ENCODE results near the gene AIG1.
"Not testable (repeated sequence)": the region's sequence is repeated elsewhere in the genome, so short reads cannot be mapped to it uniquely, and the experiment has no call there.

The AIG1 gene

GRCh38 chr6:143135325-143135724 is 74.6 kb downstream of the AIG1 start:
- DNase-seq, result no peak

- no peak for DNase-seq
Observed at GRCh38 chr6:143135797-143136561, 75.3 kb downstream of the AIG1 start.

- peak; percentile 74 for DNase-seq
Observed at GRCh38 chr6:143136647-143137046, 76.0 kb downstream of the AIG1 start.

- no peak for DNase-seq
Observed at GRCh38 chr6:143139239-143139784, 78.6 kb downstream of the AIG1 start.

GRCh38 chr6:143139884-143140283 is 79.2 kb downstream of the AIG1 start:
- not testable (repeated sequence) for DNase-seq

GRCh38 chr6:143140767-143141166 is 80.1 kb downstream of the AIG1 start:
- DNase-seq, result no peak

GRCh38 chr6:143141442-143141841 is 80.8 kb downstream of the AIG1 start:
- no peak for DNase-seq

GRCh38 chr6:143146186-143146851 is 85.6 kb downstream of the AIG1 start:
- DNase-seq, result no peak

- DNase-seq, result no peak
Observed at GRCh38 chr6:143149771-143150170, 89.1 kb downstream of the AIG1 start.

GRCh38 chr6:143150281-143150680 is 89.6 kb downstream of the AIG1 start:
- no peak for DNase-seq

- DNase-seq, result no peak
Observed at GRCh38 chr6:143151381-143151780, 90.7 kb downstream of the AIG1 start.

GRCh38 chr6:143155681-143156080 is 95.0 kb downstream of the AIG1 start:
- DNase-seq, result no peak

GRCh38 chr6:143157131-143157530 is 96.4 kb downstream of the AIG1 start:
- no peak for DNase-seq

- no peak for DNase-seq
Observed at GRCh38 chr6:143158113-143158581, 97.5 kb downstream of the AIG1 start.

GRCh38 chr6:143159001-143159400 is 98.3 kb downstream of the AIG1 start:
- no peak for DNase-seq

GRCh38 chr6:143160015-143160414 is 99.3 kb downstream of the AIG1 start:
- no peak for DNase-seq

- no peak for DNase-seq
Observed at GRCh38 chr6:143160439-143161220, 99.9 kb downstream of the AIG1 start.

GRCh38 chr6:143163621-143164020 is 102.9 kb downstream of the AIG1 start:
- no peak for DNase-seq

GRCh38 chr6:143164565-143165105 is 103.9 kb downstream of the AIG1 start:
- DNase-seq, result no peak

- DNase-seq, result no peak
Observed at GRCh38 chr6:143165315-143165855, 104.7 kb downstream of the AIG1 start.

GRCh38 chr6:143166247-143166695 is 105.6 kb downstream of the AIG1 start:
- DNase-seq, result no peak

- no peak for DNase-seq
Observed at GRCh38 chr6:143167224-143167623, 106.5 kb downstream of the AIG1 start.

- not testable (repeated sequence) for DNase-seq
Observed at GRCh38 chr6:143168396-143168816, 107.7 kb downstream of the AIG1 start.
